Sigmoid colon (tissue), 7 donors: Measurements from ENCODE around the gene PRKN. TPM values are rescaled to one million over a fixed set of nuclear protein-coding genes. Genes with fewer than 3 reads are reported as not detected.

ENCODE experiments used
- DNase-seq: peaks from one replicate; pipeline ENCODE4 v3.0.0-alpha.2; 2019
- H3K27ac ChIP-seq, 4 donors: fragments of 200-600 bp; sonication (generic); one replicate each; pipeline ENCODE4 v1.5.1; 2016 to 2019; ENCODE audit warnings: mild to moderate bottlenecking in 1 of 4
- H3K27me3 ChIP-seq, 3 donors: fragments of 200-600 bp; sonication (generic); one replicate each; pipeline ENCODE4 v1.5.1; 2019; ENCODE audit warnings: mild to moderate bottlenecking in 1 of 3
- H3K36me3 ChIP-seq, 4 donors: fragments of 200-600 bp; sonication (generic); one replicate each; pipeline ENCODE4 v1.5.1; 2016 to 2019
- H3K4me1 ChIP-seq, 4 donors: fragments of 200-600 bp; sonication (generic); one replicate each; pipeline ENCODE4 v1.5.1; 2017 to 2019
- H3K4me3 ChIP-seq, 4 donors: fragments of 200-600 bp; sonication (generic); one replicate each; pipeline ENCODE4 v1.5.1; 2017 to 2019; ENCODE audit warnings: mild to moderate bottlenecking in 2 of 4, moderate library complexity in 1 of 4
- H3K9me3 ChIP-seq, 4 donors: fragments of 200-600 bp in 3 of 4; sonication (generic) in 3 of 4; one replicate each; pipeline versions ENCODE4 v1.5.1 to v1.6.1; 2013 to 2019
- CTCF ChIP-seq, 4 experiments: fragments of 450-650 bp in 3 of 4; fragments of 200-600 bp in 1 of 4; IDR thresholded peaks; one replicate each; pipeline ENCODE4 v1.5.1; 2016 to 2019; ENCODE audit warnings: antibody characterized with exemption in 4 of 4, mild to moderate bottlenecking in 3 of 4, moderate library complexity in 2 of 4
- EP300 ChIP-seq, 4 donors: sonication (generic); formaldehyde crosslinking; IDR thresholded peaks; one replicate each; pipeline ENCODE4 v1.6.1; 2017; ENCODE audit warnings: antibody characterized with exemption in 4 of 4
- POLR2A ChIP-seq, 2 donors: fragments of 450-650 bp; IDR thresholded peaks; one replicate each; pipeline ENCODE4 v1.6.1; 2016; ENCODE audit warnings: antibody characterized with exemption in 2 of 2, mild to moderate bottlenecking in 2 of 2, moderate library complexity in 2 of 2
- POLR2AphosphoS5 ChIP-seq, 4 donors: sonication (generic); formaldehyde crosslinking; IDR thresholded peaks; one replicate each; pipeline ENCODE4 v1.6.1; 2017; ENCODE audit warnings: antibody characterized with exemption in 4 of 4
- WGBS, 2 donors: extraction: QIAGEN DNeasy Blood & Tissue Kit; methylation state at CpG; one replicate each; pipeline ENCODE4 v1.1.7; 2013; 5-methylcytosine and 5-hydroxymethylcytosine counted together
- intact Hi-C: fragments of 100-400 bp; cut with DNase I; formaldehyde crosslinking; loops from one replicate; pipeline ENCODE4 v1.15.1; 2023
- polyA plus RNA-seq, 3 donors: library from polyadenylated mRNA; stranded (reverse); fragments of 200-250 nt; gene quantifications; one replicate each; pipeline ENCODE4 v1.2.3, GENCODE V29; 2013
- total RNA-seq, 4 donors: library from RNA; depleted of rRNA; stranded (reverse); fragments of >200 nt; gene quantifications; one replicate each; pipeline ENCODE4 v1.1.0, GENCODE V29; 2016
- donor health status: healthy with polysubstance abuse.
- donor health status: Bipolar disorder and iron deficiency.
- donor health status: healthy.

The PRKN gene
- total and polyA plus RNA-seq, 7 donors: 0.38 to 173 (median 9.7) TPM

- no peak for DNase-seq
- H3K27me3 ChIP-seq: no peaks in the 10 kb centered on the region
- H3K27ac ChIP-seq: no peak overlapping the region
- no peaks in the 10 kb centered on the region for H3K4me1 ChIP-seq
- TF ChIP-seq POLR2AphosphoS5 (IDR thresholded peaks at IDR 0.05) (no peak), POLR2A (IDR thresholded peaks at IDR 0.05) (no peak), CTCF (IDR thresholded peaks at IDR 0.05) (no peak), EP300 (IDR thresholded peaks at IDR 0.05) (no peak)
- intact Hi-C loops: no loop called here
- 85 to 91% methylated on average over 7 of the region's 7 CpGs for WGBS, 2 donors
- H3K9me3 ChIP-seq: no peaks in the 10 kb centered on the region
- H3K36me3 ChIP-seq: no peaks in the 10 kb centered on the region
- H3K4me3 ChIP-seq: no peak overlapping the region
These were observed 610.6 kb downstream of the PRKN start for GRCh38 chr6:162116902-162117525.

DNA sequence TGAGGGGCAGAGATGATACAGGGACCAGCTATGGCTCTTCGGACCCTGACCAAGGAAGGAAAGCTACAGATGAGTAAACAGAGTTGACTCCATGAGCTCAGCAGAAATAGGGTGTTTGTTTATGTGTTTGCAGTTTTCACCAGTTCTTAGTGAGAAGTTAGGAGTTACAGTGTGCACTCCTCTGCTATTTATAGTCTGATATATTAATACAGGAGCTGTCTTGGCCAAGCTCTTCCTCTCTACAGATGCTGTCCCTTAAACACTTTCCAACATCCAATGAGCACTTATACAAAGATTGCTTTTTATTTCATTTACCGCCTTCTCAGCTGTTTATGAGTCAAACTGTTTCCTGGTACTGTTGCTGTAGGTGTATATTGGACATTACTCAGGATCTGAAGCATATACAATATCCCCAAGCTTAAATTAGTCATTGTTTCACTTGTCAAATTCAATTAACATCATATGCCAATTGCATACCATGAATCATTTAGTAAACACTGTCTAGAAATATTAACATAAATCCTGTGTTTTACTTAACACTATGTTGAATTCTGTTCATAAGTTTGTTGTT, 618.0 kb downstream of the PRKN start:
- Histone ChIP-seq H3K4me1 (no peaks in the 10 kb centered on the region), H3K36me3 (no peaks in the 10 kb centered on the region), H3K9me3 (no peaks in the 10 kb centered on the region), H3K27ac (no peak overlapping the region), H3K4me3 (no peak overlapping the region), H3K27me3 (no peaks in the 10 kb centered on the region)
- TF ChIP-seq POLR2AphosphoS5 (IDR thresholded peaks at IDR 0.05) (no peak), CTCF (IDR thresholded peaks at IDR 0.05) (no peak), EP300 (IDR thresholded peaks at IDR 0.05) (no peak), POLR2A (IDR thresholded peaks at IDR 0.05) (no peak)
- intact Hi-C loops: no loop called here
- 76 to 78% methylated on average over 2 of the region's 2 CpGs for WGBS, 2 donors
- no peak for DNase-seq

GRCh38 chr6:162108041-162108440, 619.5 kb downstream of the PRKN start:
- Histone ChIP-seq H3K36me3 (no peaks in the 10 kb centered on the region), H3K9me3 (no peaks in the 10 kb centered on the region), H3K27ac (no peak overlapping the region), H3K4me1 (no peaks in the 10 kb centered on the region), H3K4me3 (no peak overlapping the region), H3K27me3 (no peaks in the 10 kb centered on the region)
- TF ChIP-seq CTCF (IDR thresholded peaks at IDR 0.05) (no peak), EP300 (IDR thresholded peaks at IDR 0.05) (no peak), POLR2A (IDR thresholded peaks at IDR 0.05) (no peak), POLR2AphosphoS5 (IDR thresholded peaks at IDR 0.05) (no peak)
- intact Hi-C loops: no loop called here
- DNase-seq: no peak
- 85 to 86% methylated on average over 3 of the region's 3 CpGs for WGBS, 2 donors

DNA sequence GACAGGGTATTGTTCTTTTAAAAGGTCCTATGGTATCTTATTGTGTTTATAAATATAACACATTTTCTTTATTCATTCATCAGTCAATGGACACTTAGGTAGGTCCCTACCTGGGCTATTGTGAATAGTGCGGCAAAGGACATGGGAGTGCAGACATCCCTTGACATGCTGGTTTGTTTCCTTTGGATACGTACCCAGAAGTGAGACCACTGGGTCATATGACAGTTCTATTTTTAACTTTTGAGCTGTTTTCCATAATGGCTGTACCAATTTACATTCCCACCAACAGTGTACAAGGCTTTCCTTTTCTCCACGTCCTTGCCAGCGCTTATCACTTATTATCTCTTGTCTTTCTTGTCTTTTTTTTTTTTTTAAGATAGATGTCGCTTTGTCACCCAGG, 627.5 kb downstream of the PRKN start:
- Histone ChIP-seq H3K4me1 (no peaks in the 10 kb centered on the region), H3K9me3 (no peaks in the 10 kb centered on the region), H3K36me3 (no peaks in the 10 kb centered on the region), H3K27me3 (no peaks in the 10 kb centered on the region), H3K4me3 (no peak overlapping the region), H3K27ac (no peak overlapping the region)
- intact Hi-C loops: no loop called here
- WGBS, 2 donors: 93 to 96% methylated on average over 5 of the region's 5 CpGs
- DNase-seq: no peak
- TF ChIP-seq CTCF (IDR thresholded peaks at IDR 0.05): no peak
- no peak for TF ChIP-seq POLR2AphosphoS5 (IDR thresholded peaks at IDR 0.05)
- no peak for TF ChIP-seq EP300 (IDR thresholded peaks at IDR 0.05)
- TF ChIP-seq POLR2A (IDR thresholded peaks at IDR 0.05): no peak

GRCh38 chr6:162099685-162100084, 627.9 kb downstream of the PRKN start:
- 82 to 89% methylated on average over 5 of the region's 5 CpGs for WGBS, 2 donors
- Histone ChIP-seq H3K9me3 (no peaks in the 10 kb centered on the region), H3K4me1 (no peaks in the 10 kb centered on the region), H3K4me3 (no peak overlapping the region), H3K36me3 (no peaks in the 10 kb centered on the region), H3K27ac (no peak overlapping the region), H3K27me3 (no peaks in the 10 kb centered on the region)
- intact Hi-C loops: no loop called here
- TF ChIP-seq POLR2AphosphoS5 (IDR thresholded peaks at IDR 0.05) (no peak), CTCF (IDR thresholded peaks at IDR 0.05) (no peak), POLR2A (IDR thresholded peaks at IDR 0.05) (no peak), EP300 (IDR thresholded peaks at IDR 0.05) (no peak)
- DNase-seq: no peak
